IMR-90 (cell line): Measurements from ENCODE around the gene CYB5R4. TPM values are rescaled to one million over a fixed set of nuclear protein-coding genes. Genes with fewer than 3 reads are reported as not detected.

ENCODE experiments used
- ATAC-seq: fragments of 200-7000 bp; cut with Tn5 transposase; 2 replicates; pipeline ENCODE4 v1.9.1; 2020; ENCODE audit warnings: low read depth, mild to moderate bottlenecking, moderate library complexity
- BruUV-seq: library from RNA; stranded (reverse); fragments of 400-500 nt; replicated peaks from 2 replicates; lab custom pipeline; 2021; lab: Mats Ljungman, UMichigan
- CTCF ChIA-PET: fragments of 300-600 bp; formaldehyde crosslinking; extraction: SDS; loops from one replicate; lab custom pipeline; 2021; ENCODE audit warnings: antibody characterized with exemption; lab: Yijun Ruan, JAX
- POLR2A ChIA-PET: fragments of 300-600 bp; sonication (Branson Sonifier 250); formaldehyde crosslinking; loops from one replicate; lab custom pipeline; 2022; ENCODE audit warnings: antibody characterized with exemption; ENCODE audit not compliant: unreplicated experiment; lab: Charles Lee
- DNase-seq: peaks from one replicate; pipeline ENCODE4 v3.0.0; 2013
- H2AFZ ChIP-seq: replicated peaks from 2 replicates; pipeline ENCODE3; 2013; ENCODE audit warnings: low read length, mild to moderate bottlenecking; ENCODE audit not compliant: poor library complexity
- H2AK5ac ChIP-seq: 2 replicates; pipeline ENCODE4 v1.6.1; 2013; ENCODE audit warnings: low read depth, low read length, inconsistent platforms
- H2AK9ac ChIP-seq: replicated peaks from 2 replicates; pipeline ENCODE3; 2013; ENCODE audit warnings: mild to moderate bottlenecking, low read depth, low read length, moderate library complexity; ENCODE audit not compliant: poor library complexity
- H2BK120ac ChIP-seq: 2 replicates; pipeline ENCODE4 v1.6.1; 2013; ENCODE audit warnings: low read depth, low read length, inconsistent platforms
- H2BK15ac ChIP-seq: 3 replicates; pipeline ENCODE4 v1.6.1; 2013; ENCODE audit warnings: low read depth, low read length, inconsistent platforms
- H2BK20ac ChIP-seq: 2 replicates; pipeline ENCODE4 v1.6.1; 2013; ENCODE audit warnings: low read depth, mild to moderate bottlenecking, inconsistent platforms, low read length, moderate library complexity
- H2BK5ac ChIP-seq: 2 replicates; pipeline ENCODE4 v1.6.1; 2013; ENCODE audit warnings: mild to moderate bottlenecking, low read depth, low read length, inconsistent platforms; ENCODE audit not compliant: poor library complexity, severe bottlenecking
- H3K14ac ChIP-seq: replicated peaks from 2 replicates; pipeline ENCODE4 v1.6.1; 2013; ENCODE audit warnings: low read depth, low read length, inconsistent platforms
- H3K18ac ChIP-seq: 2 replicates; pipeline ENCODE4 v1.6.1; 2013; ENCODE audit warnings: low read depth, low read length, control low read depth
- H3K23ac ChIP-seq: 2 replicates; pipeline ENCODE4 v1.6.1; 2013; ENCODE audit warnings: low read depth, low read length, inconsistent platforms
- H3K27ac ChIP-seq: 2 replicates; pipeline ENCODE4 v1.5.1; 2013; ENCODE audit warnings: mild to moderate bottlenecking, control low read depth, low read length; ENCODE audit not compliant: insufficient read depth
- H3K27me3 ChIP-seq: 2 replicates; pipeline ENCODE4 v1.6.1; 2013; ENCODE audit warnings: low read length; ENCODE audit not compliant: control insufficient read depth, insufficient read depth
- H3K36me3 ChIP-seq: 2 replicates; pipeline ENCODE4 v1.6.1; 2013; ENCODE audit warnings: low read length, mixed read lengths; ENCODE audit not compliant: control insufficient read depth, insufficient read depth
- H3K4ac ChIP-seq: 2 replicates; pipeline ENCODE4 v1.6.1; 2013; ENCODE audit warnings: low read depth, low read length, inconsistent platforms
- H3K4me1 ChIP-seq: 2 replicates; pipeline ENCODE4 v1.6.1; 2013; ENCODE audit warnings: low read length, mixed read lengths; ENCODE audit not compliant: control insufficient read depth, insufficient read depth
- H3K4me2 ChIP-seq: 2 replicates; pipeline ENCODE4 v1.6.1; 2013; ENCODE audit warnings: low read depth, mild to moderate bottlenecking, control low read depth, low read length, moderate library complexity
- H3K4me3 ChIP-seq: 2 replicates; pipeline ENCODE4 v1.5.1; 2013; ENCODE audit warnings: low read depth, mild to moderate bottlenecking, control low read depth, low read length, moderate library complexity; ENCODE audit not compliant: insufficient read depth
- H3K56ac ChIP-seq: 2 replicates; pipeline ENCODE4 v1.6.1; 2013; ENCODE audit warnings: low read length, inconsistent platforms; ENCODE audit not compliant: insufficient read depth; ENCODE audit errors: extremely low read depth
- H3K79me1 ChIP-seq, 2 experiments: 2 replicates each; pipeline ENCODE4 v1.6.1; 2013; ENCODE audit warnings: low read length in 2 of 2, inconsistent platforms in 1 of 2, low read depth in 1 of 2
- H3K9ac ChIP-seq: 2 replicates; pipeline ENCODE4 v1.6.1; 2013; ENCODE audit warnings: low read depth, low read length, control low read depth
- H3K9me1 ChIP-seq: 2 replicates; pipeline ENCODE4 v1.6.1; 2013; ENCODE audit warnings: low read length, inconsistent platforms; ENCODE audit not compliant: insufficient read depth
- H3K9me3 ChIP-seq: 2 replicates; pipeline ENCODE4 v1.6.1; 2013; ENCODE audit warnings: low read length; ENCODE audit not compliant: control insufficient read depth, insufficient read depth
- H4K20me1 ChIP-seq: 2 replicates; pipeline ENCODE4 v1.6.1; 2013; ENCODE audit warnings: low read length, inconsistent platforms; ENCODE audit not compliant: insufficient read depth
- H4K5ac ChIP-seq: 2 replicates; pipeline ENCODE4 v1.6.1; 2013; ENCODE audit warnings: mild to moderate bottlenecking, low read depth, low read length, control low read depth
- H4K8ac ChIP-seq, 2 experiments: 2 replicates each; pipeline ENCODE4 v1.6.1; 2013; ENCODE audit warnings: low read depth in 2 of 2, low read length in 2 of 2, control low read depth in 1 of 2, inconsistent platforms in 1 of 2
- H4K91ac ChIP-seq: 2 replicates; pipeline ENCODE4 v1.6.1; 2013; ENCODE audit warnings: low read depth, low read length, inconsistent platforms; ENCODE audit not compliant: insufficient read depth
- BHLHE40 ChIP-seq: fragments of 150-350 bp; IDR thresholded peaks from 2 replicates; pipeline ENCODE4 v1.6.1; 2016; ENCODE audit warnings: mild to moderate bottlenecking, low read depth, low read length
- CEBPB ChIP-seq: IDR thresholded peaks from 2 replicates; pipeline ENCODE4 v1.6.1; 2012; ENCODE audit warnings: low read depth, low read length, improper control_type of control experiment
- CHD1 ChIP-seq: IDR thresholded peaks from 2 replicates; pipeline ENCODE4 v1.6.1; 2012; ENCODE audit warnings: low read depth, low read length, improper control_type of control experiment
- CTCF ChIP-seq: conservative IDR thresholded peaks from 2 replicates; pipeline ENCODE4 v1.5.1; 2012; ENCODE audit warnings: mild to moderate bottlenecking, low read depth, low read length, improper control_type of control experiment
- MAZ ChIP-seq: IDR thresholded peaks from 2 replicates; pipeline ENCODE4 v1.6.1; 2012; ENCODE audit warnings: low read depth, mild to moderate bottlenecking, low read length, improper control_type of control experiment, moderate library complexity, borderline replicate concordance
- MXI1 ChIP-seq: IDR thresholded peaks from 2 replicates; pipeline ENCODE4 v1.6.1; 2012; ENCODE audit warnings: low read depth, mild to moderate bottlenecking, low read length, moderate library complexity, borderline replicate concordance
- NFE2L2 ChIP-seq: fragments of 150-350 bp; IDR thresholded peaks from 2 replicates; pipeline ENCODE4 v1.6.1; 2016; ENCODE audit warnings: low read depth, mild to moderate bottlenecking, low read length
- POLR2A ChIP-seq: IDR thresholded peaks from 2 replicates; pipeline ENCODE4 v1.6.1; 2012; ENCODE audit warnings: mild to moderate bottlenecking, low read depth, low read length
- RAD21 ChIP-seq: IDR thresholded peaks from 2 replicates; pipeline ENCODE4 v1.6.1; 2012; ENCODE audit warnings: low read length, improper control_type of control experiment
- RFX5 ChIP-seq: IDR thresholded peaks from 2 replicates; pipeline ENCODE4 v1.8.0; 2012; ENCODE audit warnings: low read depth, mild to moderate bottlenecking, low read length, moderate library complexity
- SMC3 ChIP-seq: fragments of 150-350 bp; IDR thresholded peaks from 2 replicates; pipeline ENCODE4 v1.6.1; 2016; ENCODE audit warnings: low read depth, mild to moderate bottlenecking, antibody characterized with exemption, low read length, moderate library complexity
- USF2 ChIP-seq: fragments of 150-350 bp; IDR thresholded peaks from 2 replicates; pipeline ENCODE4 v1.6.1; 2017; ENCODE audit warnings: mild to moderate bottlenecking, antibody characterized with exemption, low read length, low read depth
- dilution Hi-C: fragments of 300-500 bp; cut with HindIII; formaldehyde crosslinking; loops from one replicate; pipeline ENCODE4 v1.14.3; 2018; ENCODE audit warnings: low sequenced_read_pairs; ENCODE audit not compliant: unreplicated experiment
- in situ Hi-C: fragments of 300-500 bp; cut with MboI; formaldehyde crosslinking; loops from 3 replicates; pipeline ENCODE4 v1.14.3; 2019; ENCODE audit warnings: low sequenced_read_pairs, inconsistent platforms, mixed read lengths
- intact Hi-C: fragments of 100-400 bp; cut with micrococcal nuclease; formaldehyde crosslinking; loops from 2 replicates; pipeline ENCODE4 v1.10.0; 2022
- polyA plus RNA-seq, 3 experiments: library from polyadenylated mRNA; depleted of rRNA; stranded (reverse); fragments of >200 nt; gene quantifications; 2 replicates each; pipeline ENCODE4 v1.2.3, GENCODE V29; 2012; ENCODE audit warnings: low replicate concordance in 1 of 3
- total RNA-seq: library from RNA; depleted of rRNA; stranded (reverse); fragments of >200 nt; gene quantifications from 2 replicates; pipeline ENCODE4 v1.2.3, GENCODE V29; 2012

CYB5R4 gene
- total and polyA plus RNA-seq, 2 of the 4 experiments (the other 2 are of a cell fraction): 3.2 to 6.1 TPM

GRCh38 chr6:83917001-83917400 lies 57.5 kb downstream of the CYB5R4 start:
- DNase-seq: peak; percentile 4
- Histone ChIP-seq H3K18ac (no peak overlapping the region), H2BK20ac (no peak overlapping the region), H3K4me2 (no peak overlapping the region), H2AK9ac (no peak overlapping the region), H2BK120ac (no peak overlapping the region), H2BK15ac (no peak overlapping the region), H3K9ac (no peak overlapping the region), H3K9me3 (no peaks in the 10 kb centered on the region), H2AFZ (no peak overlapping the region), H2AK5ac (no peak overlapping the region), H3K4me1 (no peaks in the 10 kb centered on the region), H3K36me3 (no peaks in the 10 kb centered on the region), H3K14ac (no peak overlapping the region), H3K9me1 (peaks cover 2% of the 10 kb centered on the region; the same call in 1 of the 2 replicates), H4K91ac (no peak overlapping the region), H3K4ac (no peak overlapping the region), H3K79me1 (no peaks in the 10 kb centered on the region; a peak in 2 of 4 replicates), H3K56ac (no peak overlapping the region), H3K27me3 (no peaks in the 10 kb centered on the region), H4K20me1 (no peaks in the 10 kb centered on the region), H4K5ac (no peak overlapping the region), H3K23ac (no peak overlapping the region), H4K8ac (no peak overlapping the region), H2BK5ac (no peak overlapping the region), H3K27ac (no peak overlapping the region), H3K4me3 (no peak overlapping the region)
- ChIA-PET POLR2A (no interaction called here), CTCF (no interaction called here)
- in situ Hi-C loops: no loop called here
- no peak for ATAC-seq
- intact Hi-C loops: no loop called here
- TF ChIP-seq NFE2L2 (no peak), RAD21 (no peak), CTCF (no peak), CHD1 (no peak), BHLHE40 (no peak), MXI1 (no peak), CEBPB (no peak), RFX5 (no peak), MAZ (no peak), USF2 (no peak), POLR2A (no peak), SMC3 (no peak)
- no TSS peak for BruUV-seq
- dilution Hi-C loops: no loop called here
